GM23248 (cell line): ENCODE data around the gene ANKRD11.

Experiments used
- EZH2 ChIP-seq: fragments of 200-600 bp; sonication (generic); IDR thresholded peaks from 2 replicates; pipeline ENCODE4 v1.6.1; 2018; ENCODE audit warnings: antibody characterized with exemption, mild to moderate bottlenecking; ENCODE audit not compliant: insufficient read depth, poor library complexity, severe bottlenecking
- EZH2phosphoT487 ChIP-seq: fragments of 200-600 bp; sonication (generic); IDR thresholded peaks from 2 replicates; pipeline ENCODE4 v1.6.1; 2018; ENCODE audit warnings: antibody characterized with exemption, moderate library complexity, mild to moderate bottlenecking, low read depth; ENCODE audit not compliant: insufficient read depth

DNA sequence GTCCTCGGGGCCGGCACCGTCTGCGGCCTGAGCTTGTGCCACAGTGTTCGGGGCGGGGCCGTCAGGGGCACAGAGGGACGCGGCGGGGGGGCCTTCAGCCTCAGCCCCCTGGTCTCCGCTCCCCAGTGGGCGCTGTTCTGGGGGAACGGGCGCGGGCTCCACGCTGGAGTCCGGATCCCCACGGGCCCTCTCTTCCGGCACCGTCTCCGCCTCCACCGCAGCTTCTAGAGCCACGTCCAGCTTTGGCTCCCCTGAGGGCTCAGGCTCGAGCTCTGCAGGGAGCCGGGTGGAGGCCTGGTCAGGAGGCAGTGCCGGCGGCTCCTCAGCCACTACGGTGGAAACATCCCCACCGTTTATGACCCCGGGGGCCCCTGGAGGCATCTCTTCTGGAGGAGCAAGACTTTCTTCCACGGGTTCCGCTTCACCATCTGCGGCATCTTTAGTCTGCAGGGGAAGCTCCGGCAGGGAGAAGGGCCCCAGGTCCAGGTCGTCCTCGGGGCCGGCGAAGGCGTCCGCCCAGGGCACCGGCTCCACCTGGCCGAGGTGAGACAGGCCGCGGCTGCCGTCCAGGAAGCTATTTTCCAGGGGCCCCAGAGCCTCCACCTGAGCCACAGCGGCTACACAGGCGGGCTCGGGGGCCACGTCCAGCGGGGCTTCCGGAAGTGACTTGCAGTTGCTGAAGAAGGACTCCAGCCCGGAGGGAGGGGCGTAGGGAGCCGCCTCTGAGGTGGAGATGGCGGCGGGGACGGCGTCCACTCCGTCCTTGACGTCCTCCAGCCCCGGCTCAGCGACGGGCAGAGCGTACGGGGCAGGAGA is 210.5 kb downstream of the ANKRD11 start:
- TF ChIP-seq EZH2phosphoT487 (no peak), EZH2 (no peak)
